Kidney tubule cell (primary cell): ENCODE data around the gene ZP1.

Experiments used
- DNase-seq: peaks from one replicate; pipeline ENCODE4 v3.0.0-alpha.2; 2018; ENCODE audit warnings: low spot score

The ZP1 gene

GRCh38 chr11:60910281-60910687 is 42.9 kb downstream of the ZP1 start:
- DNase-seq: no peak

- DNase-seq: no peak
Measured at GRCh38 chr11:60910711-60911380, 43.5 kb downstream of the ZP1 start.

- no peak for DNase-seq
Measured at GRCh38 chr11:60912223-60912850, 45.0 kb downstream of the ZP1 start.

- no peak for DNase-seq
Measured at GRCh38 chr11:60912851-60913528, 45.6 kb downstream of the ZP1 start.

- DNase-seq: peak; percentile 88
Measured at GRCh38 chr11:60913793-60914632, 46.7 kb downstream of the ZP1 start, which contains the start of gene TMEM109. Gene TMEM109, plus strand, starts transcription at chr11:60914158. Its CDS starts 5,536 bp downstream, at chr11:60919694.

GRCh38 chr11:60914633-60915247 is 47.4 kb downstream of the ZP1 start:
- peak; percentile 45 for DNase-seq

- DNase-seq: peak; percentile 86
Measured at GRCh38 chr11:60915248-60915914, 48.0 kb downstream of the ZP1 start.

GRCh38 chr11:60916669-60917206 is 49.4 kb downstream of the ZP1 start:
- DNase-seq: no peak

GRCh38 chr11:60917267-60917666 is 49.9 kb downstream of the ZP1 start:
- DNase-seq: no peak

- DNase-seq: peak; percentile 86
Measured at GRCh38 chr11:60918251-60918938, 51.1 kb downstream of the ZP1 start.

GRCh38 chr11:60918939-60919265 is 51.6 kb downstream of the ZP1 start:
- DNase-seq: no peak

- DNase-seq: peak; percentile 69
Measured at GRCh38 chr11:60919320-60919719, 52.0 kb downstream of the ZP1 start.

- no peak for DNase-seq
Measured at GRCh38 chr11:60919956-60920355, 52.6 kb downstream of the ZP1 start.

GRCh38 chr11:60921259-60921658 is 53.9 kb downstream of the ZP1 start:
- DNase-seq: no peak

- DNase-seq: no peak
Measured at GRCh38 chr11:60921777-60922335, 54.5 kb downstream of the ZP1 start.

- DNase-seq: no peak
Measured at GRCh38 chr11:60922906-60923305, 55.6 kb downstream of the ZP1 start.

- no peak for DNase-seq
Measured at GRCh38 chr11:60923326-60923725, 56.0 kb downstream of the ZP1 start.

- no peak for DNase-seq
Measured at GRCh38 chr11:60923800-60924109, 56.4 kb downstream of the ZP1 start.

- DNase-seq: peak; percentile 84
Measured at GRCh38 chr11:60924110-60924905, 57.0 kb downstream of the ZP1 start, which contains the start of gene TMEM132A. Gene TMEM132A, plus strand, starts transcription at chr11:60924460. Its CDS starts 174 bp downstream, at chr11:60924634.
